ENCODE measurements around the gene ANK3. TPM values are rescaled to one million over a fixed set of nuclear protein-coding genes. Genes with fewer than 3 reads are reported as not detected.

Gene ANK3
- total RNA-seq, 4 donors from 2014 or later: 125 to 171 (median 149) TPM

DNA sequence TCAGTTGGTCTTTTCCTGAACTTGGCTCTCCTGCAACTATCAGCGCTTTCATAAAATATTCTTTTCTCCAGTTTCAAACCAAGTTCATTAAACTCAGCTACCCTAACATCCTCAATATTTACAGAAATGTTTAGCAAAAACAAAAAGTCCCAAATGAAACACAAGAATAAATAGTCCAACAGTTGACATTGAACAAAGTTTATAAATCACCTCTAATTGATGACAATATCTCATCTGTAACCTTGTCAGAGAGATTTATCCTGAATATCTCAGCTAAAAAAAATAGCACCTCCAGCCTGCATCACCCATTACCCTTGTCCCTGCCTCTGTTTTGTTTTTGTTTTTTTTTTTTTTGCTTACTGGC, 76.1 kb downstream of the ANK3 start:
- H3K27ac ChIP-seq: no peak overlapping the region
- in situ Hi-C loops (cut with MboI; ENCODE audit: low sequenced_read_pairs in 4 of 4): no loop called here
- ATAC-seq (no peak), DNase-seq (no peak)
- no peaks in the 10 kb centered on the region for H3K27me3 ChIP-seq
- H3K36me3 ChIP-seq: no peaks in the 10 kb centered on the region
- TF ChIP-seq POLR2A (IDR thresholded peaks at IDR 0.05) (no peak), CTCF (IDR thresholded peaks at IDR 0.05 in 4 of 5, conservative IDR thresholded peaks at IDR 0.05 in 1 of 5) (no peak)
- no peaks in the 10 kb centered on the region for H3K4me1 ChIP-seq
- intact Hi-C loops (cut with DNase I; ENCODE audit: low total_unique reads): no loop called here
- H3K9me3 ChIP-seq: no peaks in the 10 kb centered on the region
- no peak overlapping the region for H3K4me3 ChIP-seq

DNA sequence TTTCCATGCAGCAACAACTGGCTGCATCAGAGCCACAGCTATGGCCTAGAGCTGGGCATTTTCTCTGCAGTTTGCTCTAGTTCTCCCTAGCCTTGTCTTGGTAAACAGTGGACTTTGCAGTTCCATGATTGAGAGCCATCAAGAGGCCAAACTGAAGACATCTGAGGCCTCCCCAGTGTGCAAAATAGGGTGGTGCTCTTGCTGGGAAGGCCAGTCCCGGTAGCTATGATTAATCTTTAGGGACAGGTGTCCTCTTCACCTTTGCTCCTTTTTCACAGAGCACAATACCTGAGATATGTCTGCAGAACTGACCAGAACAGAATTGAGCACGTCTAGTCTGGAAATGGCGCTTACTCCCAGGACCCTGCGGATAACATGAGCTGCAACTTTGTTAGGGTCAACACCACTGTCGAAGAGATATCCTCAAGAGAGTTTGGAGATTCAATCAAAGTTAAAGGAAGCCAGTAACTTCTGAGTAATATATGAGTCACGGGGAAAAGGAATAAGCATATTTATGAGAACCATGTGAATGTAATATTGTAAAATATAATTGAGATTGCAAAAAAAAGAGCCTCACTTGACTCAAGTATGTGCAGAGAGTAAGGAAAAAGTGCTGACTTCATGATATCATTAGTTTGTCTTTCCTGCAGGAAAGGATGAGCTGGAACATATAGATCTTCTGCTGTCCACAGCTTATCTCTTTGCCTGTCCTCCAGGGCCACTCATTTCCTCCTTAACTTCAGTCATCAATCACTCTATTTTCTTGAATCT, 76.7 kb downstream of the ANK3 start:
- intact Hi-C loops (cut with DNase I; ENCODE audit: low total_unique reads): no loop called here
- H3K4me1 ChIP-seq: no peaks in the 10 kb centered on the region
- TF ChIP-seq CTCF (IDR thresholded peaks at IDR 0.05 in 4 of 5, conservative IDR thresholded peaks at IDR 0.05 in 1 of 5) (no peak), POLR2A (IDR thresholded peaks at IDR 0.05) (no peak)

GRCh38 chr10:60311821-60312220, 77.9 kb downstream of the ANK3 start:
- no peaks in the 10 kb centered on the region for H3K4me1 ChIP-seq
- in situ Hi-C loops (cut with MboI; ENCODE audit: low sequenced_read_pairs in 4 of 4): no loop called here
- H3K27ac ChIP-seq: no peak overlapping the region
- H3K27me3 ChIP-seq: no peaks in the 10 kb centered on the region
- ATAC-seq: no peak
- H3K4me3 ChIP-seq: no peak overlapping the region
- no peaks in the 10 kb centered on the region for H3K9me3 ChIP-seq
- DNase-seq: no peak
- intact Hi-C loops (cut with DNase I; ENCODE audit: low total_unique reads): no loop called here
- no peaks in the 10 kb centered on the region for H3K36me3 ChIP-seq
- TF ChIP-seq POLR2A (IDR thresholded peaks at IDR 0.05): no peak
- TF ChIP-seq CTCF (IDR thresholded peaks at IDR 0.05 in 4 of 5, conservative IDR thresholded peaks at IDR 0.05 in 1 of 5): no peak

More for the DNA sequence above, 76.7 kb downstream of the ANK3 start:
- no peak for ATAC-seq
- Histone ChIP-seq H3K27me3 (no peaks in the 10 kb centered on the region), H3K27ac (no peak overlapping the region), H3K4me3 (no peak overlapping the region), H3K36me3 (no peaks in the 10 kb centered on the region), H3K9me3 (no peaks in the 10 kb centered on the region)
- in situ Hi-C loops (cut with MboI; ENCODE audit: low sequenced_read_pairs in 4 of 4): no loop called here
- no peak for DNase-seq

DNA sequence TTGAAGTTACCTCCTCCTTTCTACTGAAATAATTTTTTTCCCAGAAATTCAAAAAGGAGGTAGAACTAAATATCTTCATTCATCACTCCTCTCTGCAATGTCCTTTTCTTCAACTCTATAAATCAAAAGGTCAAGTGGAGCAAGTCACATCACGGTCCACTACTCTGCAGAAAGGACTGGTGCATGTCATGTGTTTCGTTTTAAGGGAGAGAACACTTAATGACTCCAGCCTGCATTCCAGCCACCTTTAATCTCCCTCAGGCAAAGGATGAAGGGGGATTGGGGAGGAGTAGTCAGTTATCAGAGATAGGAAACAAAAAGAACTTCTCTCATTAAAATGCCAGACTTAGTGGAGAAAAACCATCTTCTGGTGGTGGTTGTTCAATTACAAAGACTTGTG, 78.9 kb downstream of the ANK3 start:
- ATAC-seq (no peak), DNase-seq (no peak)
- intact Hi-C loops (cut with DNase I; ENCODE audit: low total_unique reads): no loop called here
- H3K9me3 ChIP-seq: no peaks in the 10 kb centered on the region
- H3K27ac ChIP-seq: no peak overlapping the region
- no peak for TF ChIP-seq CTCF (IDR thresholded peaks at IDR 0.05 in 4 of 5, conservative IDR thresholded peaks at IDR 0.05 in 1 of 5)
- TF ChIP-seq POLR2A (IDR thresholded peaks at IDR 0.05): no peak
- no peaks in the 10 kb centered on the region for H3K36me3 ChIP-seq
- in situ Hi-C loops (cut with MboI; ENCODE audit: low sequenced_read_pairs in 4 of 4): no loop called here
- no peaks in the 10 kb centered on the region for H3K4me1 ChIP-seq
- no peaks in the 10 kb centered on the region for H3K27me3 ChIP-seq
- H3K4me3 ChIP-seq: no peak overlapping the region

- ATAC-seq: no peak
- Histone ChIP-seq H3K27ac (no peak overlapping the region), H3K4me3 (no peak overlapping the region), H3K36me3 (no peaks in the 10 kb centered on the region), H3K9me3 (no peaks in the 10 kb centered on the region), H3K27me3 (no peaks in the 10 kb centered on the region), H3K4me1 (no peaks in the 10 kb centered on the region)
- intact Hi-C loops (cut with DNase I; ENCODE audit: low total_unique reads) (no loop called here), in situ Hi-C loops (cut with MboI; ENCODE audit: low sequenced_read_pairs in 4 of 4) (no loop called here)
- TF ChIP-seq POLR2A (IDR thresholded peaks at IDR 0.05) (no peak), CTCF (IDR thresholded peaks at IDR 0.05 in 4 of 5, conservative IDR thresholded peaks at IDR 0.05 in 1 of 5) (no peak)
- DNase-seq: no peak
These were observed 79.8 kb downstream of the ANK3 start for GRCh38 chr10:60309891-60310290.
